Liver (tissue), 9 donors: ENCODE measurements around the gene TMEM178B. TPM values are rescaled to one million over a fixed set of nuclear protein-coding genes. Genes with fewer than 3 reads are reported as not detected.

Source experiments
- DNase-seq: peaks from one replicate; pipeline ENCODE4 v3.0.0-alpha.2; 2017; ENCODE audit warnings: low spot score
- H3K27ac ChIP-seq, 2 donors: one replicate each; pipeline ENCODE4 v1.7.0; 2013; ENCODE audit warnings: inconsistent platforms in 2 of 2, low read length in 2 of 2, control low read depth in 1 of 2, low read depth in 1 of 2, mild to moderate bottlenecking in 1 of 2
- H3K27me3 ChIP-seq, 4 donors: one replicate each; pipeline versions ENCODE4 v1.6.1 to v1.7.0; 2013; ENCODE audit warnings: low read length in 3 of 4, inconsistent platforms in 1 of 4, mild to moderate bottlenecking in 1 of 4, moderate library complexity in 1 of 4; ENCODE audit not compliant: control insufficient read depth in 4 of 4, insufficient read depth in 4 of 4
- H3K36me3 ChIP-seq, 4 donors: one replicate each; pipeline versions ENCODE4 v1.6.1 to v1.7.0; 2013; ENCODE audit warnings: low read length in 3 of 4, mild to moderate bottlenecking in 3 of 4, low read depth in 1 of 4, moderate library complexity in 1 of 4; ENCODE audit not compliant: control insufficient read depth in 4 of 4, insufficient read depth in 3 of 4
- H3K4me1 ChIP-seq, 4 donors: one replicate each; pipeline versions ENCODE4 v1.6.1 to v1.7.0; 2013; ENCODE audit warnings: low read length in 3 of 4, mild to moderate bottlenecking in 3 of 4, moderate library complexity in 1 of 4; ENCODE audit not compliant: control insufficient read depth in 4 of 4, insufficient read depth in 4 of 4
- H3K4me3 ChIP-seq, 3 donors: one replicate each; pipeline versions ENCODE4 v1.6.1 to v1.7.0; 2013; ENCODE audit warnings: low read length in 3 of 3, control low read depth in 1 of 3, low read depth in 1 of 3, mild to moderate bottlenecking in 1 of 3
- H3K9ac ChIP-seq, 2 donors: one replicate each; pipeline ENCODE4 v1.7.0; 2013; ENCODE audit warnings: low read length in 2 of 2, mild to moderate bottlenecking in 2 of 2, moderate library complexity in 2 of 2, control low read depth in 1 of 2, low read depth in 1 of 2
- H3K9me3 ChIP-seq, 4 donors: one replicate each; pipeline versions ENCODE4 v1.6.1 to v1.7.0; 2013; ENCODE audit warnings: low read length in 3 of 4; ENCODE audit not compliant: control insufficient read depth in 4 of 4
- ATF3 ChIP-seq: IDR thresholded peaks from 2 replicates; pipeline ENCODE4 v1.6.1; 2016; ENCODE audit warnings: antibody characterized with exemption
- CTCF ChIP-seq: fragments of 150-350 bp; IDR thresholded peaks from 2 replicates; pipeline ENCODE4 v1.5.1; 2017; ENCODE audit warnings: improper control_type of control experiment, low read depth, low read length; ENCODE audit not compliant: missing input control
- EGR1 ChIP-seq, 2 donors: IDR thresholded peaks; 2 replicates each; pipeline ENCODE4 v1.6.1; 2016 to 2018; ENCODE audit warnings: antibody characterized with exemption in 2 of 2, low read depth in 2 of 2
- FOXA1 ChIP-seq: IDR thresholded peaks from 2 replicates; pipeline ENCODE4 v1.6.1; 2016; ENCODE audit warnings: antibody characterized with exemption
- FOXA2 ChIP-seq: IDR thresholded peaks from 2 replicates; pipeline ENCODE4 v1.6.1; 2016; ENCODE audit warnings: antibody characterized with exemption
- HNF4A ChIP-seq, 2 donors: conservative IDR thresholded peaks; 2 replicates each; pipeline ENCODE4 v1.6.1; 2016; ENCODE audit warnings: antibody characterized with exemption in 2 of 2, mild to moderate bottlenecking in 2 of 2
- HNF4G ChIP-seq: IDR thresholded peaks from 2 replicates; pipeline ENCODE4 v1.6.1; 2016; ENCODE audit warnings: antibody characterized with exemption
- JUND ChIP-seq, 2 donors: IDR thresholded peaks; 2 replicates each; pipeline ENCODE4 v1.6.1; 2016; ENCODE audit warnings: antibody characterized with exemption in 2 of 2
- NR2F2 ChIP-seq: IDR thresholded peaks from 2 replicates; pipeline ENCODE4 v1.6.1; 2016; ENCODE audit warnings: antibody characterized with exemption
- RAD21 ChIP-seq, 2 donors: IDR thresholded peaks; 2 replicates each; pipeline ENCODE4 v1.6.1; 2016; ENCODE audit warnings: antibody characterized with exemption in 2 of 2, mild to moderate bottlenecking in 2 of 2
- REST ChIP-seq: IDR thresholded peaks from 2 replicates; pipeline ENCODE4 v1.6.1; 2016; ENCODE audit warnings: antibody characterized with exemption, mild to moderate bottlenecking
- RXRA ChIP-seq, 2 donors: IDR thresholded peaks; 2 replicates each; pipeline ENCODE4 v1.6.1; 2017 to 2018; ENCODE audit warnings: antibody characterized with exemption in 2 of 2, mild to moderate bottlenecking in 1 of 2
- SP1 ChIP-seq: IDR thresholded peaks from 2 replicates; pipeline ENCODE4 v1.6.1; 2018; ENCODE audit warnings: antibody characterized with exemption, mild to moderate bottlenecking
- TAF1 ChIP-seq: conservative IDR thresholded peaks from 2 replicates; pipeline ENCODE4 v1.6.1; 2016; ENCODE audit warnings: antibody characterized with exemption, mild to moderate bottlenecking
- YY1 ChIP-seq: IDR thresholded peaks from 2 replicates; pipeline ENCODE4 v1.6.1; 2016; ENCODE audit warnings: antibody characterized with exemption, mild to moderate bottlenecking
- ZBTB33 ChIP-seq: IDR thresholded peaks from 2 replicates; pipeline ENCODE4 v1.6.1; 2016; ENCODE audit warnings: antibody characterized with exemption
- WGBS: extraction: QIAGEN DNeasy Blood & Tissue Kit; methylation state at CpG from one replicate; pipeline ENCODE4 v1.1.7; 2013; 5-methylcytosine and 5-hydroxymethylcytosine counted together
- polyA plus RNA-seq, 2 donors: library from polyadenylated mRNA; stranded (reverse) in 1 of 2; unstranded in 1 of 2; fragments of 200-250 nt in 1 of 2; fragments of >200 nt in 1 of 2; fragmentation: Nextera tagmentation in 1 of 2; extraction: Ambion mirVana in 1 of 2; gene quantifications; one replicate each; pipeline versions ENCODE4 v1.2.1 to v1.2.3, GENCODE V29; 2013 to 2015
- total RNA-seq, 2 donors: library from RNA; depleted of rRNA; stranded (reverse); fragments of >200 nt; gene quantifications; one replicate each; pipeline ENCODE4 v1.2.3, GENCODE V29; 2014
- donor health status: healthy.
- donor health status: healthy.
- donor health status: healthy.
- donor health status: healthy.
- donor health status: healthy.

The TMEM178B gene
- total and polyA plus RNA-seq, 4 donors: under 0.01 to 0.02 (median under 0.01) TPM; not detected in 1

- no peak for TF ChIP-seq CTCF
- TF ChIP-seq YY1: no peak
- TF ChIP-seq FOXA2: no peak
- no peak for TF ChIP-seq SP1
These were observed 55.1 kb downstream of the TMEM178B start (continued) for GRCh38 chr7:141128931-141129330.

- Histone ChIP-seq H3K4me1 (no peaks in the 10 kb centered on the region), H3K4me3 (peak overlapping the region in 1 of 3 donors; percentile 11), H3K9me3 (peaks cover 0 to 6% (median 1%) of the 10 kb centered on the region in 4 donors), H3K9ac (no peak overlapping the region), H3K27ac (no peak overlapping the region), H3K27me3 (peaks cover 0 to 2% (median 0%) of the 10 kb centered on the region in 4 donors), H3K36me3 (no peaks in the 10 kb centered on the region)
- no peak for DNase-seq
- 89% methylated on average over 3 of the region's 3 CpGs for WGBS
- TF ChIP-seq REST (no peak), TAF1 (no peak), ATF3 (no peak), ZBTB33 (no peak), RXRA (IDR thresholded peaks at IDR 0.05) (no peak), HNF4G (no peak), NR2F2 (no peak), RAD21 (IDR thresholded peaks at IDR 0.05) (no peak), EGR1 (IDR thresholded peaks at IDR 0.05; ENCODE audit: low read depth in 2 of 2) (no peak), JUND (IDR thresholded peaks at IDR 0.05) (no peak), HNF4A (conservative IDR thresholded peaks at IDR 0.05) (no peak), SP1 (no peak)
These were observed 58.8 kb downstream of the TMEM178B start for GRCh38 chr7:141132671-141133070.

GRCh38 chr7:141133646-141134045 is 59.8 kb downstream of the TMEM178B start:
- H3K27ac ChIP-seq: no peak overlapping the region
- H3K36me3 ChIP-seq: no peaks in the 10 kb centered on the region
- peaks cover 0 to 6% (median 1%) of the 10 kb centered on the region in 4 donors for H3K9me3 ChIP-seq
- no peak overlapping the region for H3K4me3 ChIP-seq
- DNase-seq: no peak
- H3K27me3 ChIP-seq: peaks cover 0 to 2% (median 0%) of the 10 kb centered on the region in 4 donors
- no peak overlapping the region for H3K9ac ChIP-seq
- WGBS: 95% methylated on average over 1 of the region's 1 CpG
- no peaks in the 10 kb centered on the region for H3K4me1 ChIP-seq
- TF ChIP-seq RXRA (IDR thresholded peaks at IDR 0.05): no peak
- no peak for TF ChIP-seq EGR1 (IDR thresholded peaks at IDR 0.05; ENCODE audit: low read depth in 2 of 2)
- no peak for TF ChIP-seq HNF4A (conservative IDR thresholded peaks at IDR 0.05)
- TF ChIP-seq REST: no peak
- no peak for TF ChIP-seq FOXA2
- TF ChIP-seq ATF3: no peak
- TF ChIP-seq SP1: no peak
- TF ChIP-seq YY1: no peak
- no peak for TF ChIP-seq CTCF
- no peak for TF ChIP-seq FOXA1
- no peak for TF ChIP-seq HNF4G
- no peak for TF ChIP-seq TAF1
